T-helper 22 cell (primary cell): ENCODE measurements around the gene P3H1.

Experiments
- DNase-seq: peaks from one replicate; pipeline ENCODE4 v3.0.0-alpha.2; 2020; ENCODE audit warnings: low read depth

The P3H1 gene

DNA sequence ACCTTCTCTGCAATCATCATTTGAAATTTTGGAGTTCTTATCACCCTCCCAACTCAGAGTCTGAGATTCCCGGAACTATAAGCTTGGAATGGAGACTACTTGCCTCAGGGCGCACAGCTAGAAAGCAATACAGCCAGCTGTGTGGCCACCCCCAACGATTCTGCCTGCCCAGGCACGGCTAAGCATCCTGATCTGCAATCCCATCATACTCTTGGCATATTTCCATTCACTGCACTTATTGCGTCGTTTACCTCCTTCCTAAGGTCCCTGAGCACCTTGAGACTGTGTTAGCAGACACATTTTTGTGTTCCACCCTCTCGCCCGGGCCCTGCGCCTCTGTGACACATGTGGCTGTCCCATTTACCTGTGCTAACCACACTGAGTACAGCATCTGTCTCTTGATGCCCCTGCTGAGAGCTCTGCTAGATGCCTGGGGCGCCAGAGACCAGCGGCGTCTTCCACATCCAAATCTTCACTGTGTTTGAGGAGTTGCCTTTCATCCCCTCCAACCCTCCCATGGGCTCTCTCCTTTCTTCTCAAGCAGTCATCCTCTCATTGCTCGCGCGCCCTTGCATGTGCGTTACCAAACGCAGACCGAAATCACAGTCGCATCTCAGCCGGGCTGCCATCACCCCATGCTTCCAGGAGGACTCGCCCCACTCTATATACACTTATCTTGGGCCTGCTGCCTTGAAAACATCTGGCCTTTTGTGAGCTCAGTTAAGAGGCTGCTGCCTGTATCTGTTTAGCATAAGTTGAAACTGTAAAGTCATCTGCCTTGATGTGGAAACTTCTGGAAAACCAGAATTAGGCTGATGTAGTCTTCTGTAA is 23.3 kb downstream of the P3H1 start:
- DNase-seq = no peak

DNA sequence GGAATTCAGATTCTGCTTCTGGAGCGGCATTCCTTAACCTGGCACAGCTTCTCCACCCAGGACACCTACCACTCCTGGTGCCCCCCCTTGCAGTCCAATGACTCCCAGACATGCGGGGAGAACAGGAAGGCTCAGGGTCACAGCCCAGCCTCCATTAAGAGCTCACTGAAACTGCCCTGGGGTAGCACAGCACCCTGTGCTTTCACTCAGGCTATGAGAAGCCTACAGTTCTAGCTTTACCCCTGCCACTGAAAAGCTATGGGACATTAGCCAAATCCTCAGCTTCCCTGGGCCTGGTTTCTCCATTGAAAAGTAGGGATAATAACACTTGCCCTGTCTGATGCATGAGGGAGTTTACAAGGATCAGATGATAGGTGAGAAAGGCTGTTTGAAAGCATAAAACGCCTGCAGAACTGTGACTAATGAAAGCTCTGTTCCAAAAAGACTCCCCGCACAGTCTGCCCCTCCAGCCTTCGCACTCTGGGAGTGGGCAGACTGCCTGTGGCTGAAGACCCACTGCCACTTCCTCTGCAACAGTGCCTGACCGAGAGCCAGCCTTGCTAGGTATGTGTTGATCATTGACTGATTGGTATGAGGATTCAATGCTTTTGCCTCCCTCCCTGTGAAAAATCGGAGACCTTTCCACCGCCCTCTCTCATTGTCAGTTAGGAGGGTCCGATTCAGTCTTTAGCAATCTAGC is 24.1 kb downstream of the P3H1 start:
- no peak for DNase-seq

DNA sequence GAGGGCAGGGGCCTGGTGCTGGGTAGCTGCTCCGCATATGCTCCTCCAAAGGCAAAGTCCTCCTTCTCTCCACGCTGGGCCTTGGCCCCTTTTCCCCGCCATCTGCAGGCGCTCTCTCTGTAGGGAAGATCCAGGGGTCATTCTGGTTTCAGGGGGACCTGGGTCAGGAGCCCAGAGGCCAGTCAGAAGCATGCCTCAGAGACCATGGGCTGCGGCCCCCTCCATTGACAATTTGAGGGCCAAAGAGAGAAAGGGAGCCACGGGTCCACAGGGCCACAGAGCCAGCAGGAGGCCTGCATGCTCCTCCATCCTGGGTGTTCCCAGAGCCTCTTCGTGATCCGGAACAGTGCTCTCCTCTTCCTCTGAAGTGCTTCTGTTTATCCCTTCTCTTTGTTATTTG is 24.7 kb downstream of the P3H1 start:
- DNase-seq = no peak

DNA sequence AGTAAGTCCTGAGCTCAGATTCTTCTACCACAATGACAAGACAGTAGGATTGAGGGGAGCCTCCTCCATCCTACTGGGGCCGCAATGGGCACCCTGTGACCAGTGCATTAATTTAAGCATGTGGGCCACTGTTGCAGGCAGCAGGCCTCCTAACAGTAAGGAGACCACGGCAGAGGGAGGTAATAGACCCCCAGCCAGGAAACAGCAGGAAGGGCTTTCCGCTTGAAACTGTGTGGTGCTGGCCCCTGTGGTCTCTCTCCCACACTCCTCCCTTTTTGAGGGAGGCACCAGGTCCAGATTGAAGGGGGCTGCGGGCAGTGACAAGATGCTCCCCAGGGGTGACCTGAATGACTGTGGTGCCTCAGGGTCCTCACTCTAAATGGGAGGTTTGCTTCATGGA is 25.1 kb downstream of the P3H1 start:
- no peak for DNase-seq

DNA sequence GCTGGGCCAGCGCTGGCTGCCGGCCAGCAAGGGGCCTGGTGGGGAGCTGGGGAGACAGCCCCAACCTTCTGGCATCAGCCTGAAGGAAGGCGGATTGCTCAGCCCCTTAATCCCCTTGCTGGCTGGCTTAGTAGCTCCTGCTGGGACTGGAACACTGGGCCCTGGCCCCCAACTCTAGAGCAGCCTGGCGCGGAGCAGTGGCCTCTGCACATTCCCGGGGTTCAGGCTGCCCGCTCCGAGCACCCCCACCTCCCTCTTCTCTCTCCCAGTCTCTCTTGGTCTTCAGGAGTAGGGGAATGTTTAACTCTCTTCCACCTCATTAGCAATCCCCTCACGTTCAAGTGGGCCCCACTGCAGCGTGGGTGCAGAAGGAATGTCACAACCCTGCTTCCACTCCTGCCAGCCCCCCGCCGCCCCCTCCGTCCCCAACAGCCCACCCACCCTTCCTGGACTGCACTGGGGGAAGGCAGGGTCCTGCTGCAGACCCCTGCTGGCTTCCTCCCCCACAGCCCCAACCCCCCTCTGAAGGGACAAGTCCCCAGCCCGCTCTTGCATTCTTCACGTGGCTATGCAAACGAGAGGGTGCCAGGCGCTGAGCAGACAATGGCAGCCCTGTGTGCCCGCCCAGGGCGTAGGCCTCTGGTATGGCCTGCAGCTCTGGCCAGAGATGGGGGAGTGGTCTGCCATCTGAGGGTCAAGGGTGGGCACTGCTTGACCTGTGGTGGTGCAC is 25.8 kb downstream of the P3H1 start:
- DNase-seq = no peak

DNA sequence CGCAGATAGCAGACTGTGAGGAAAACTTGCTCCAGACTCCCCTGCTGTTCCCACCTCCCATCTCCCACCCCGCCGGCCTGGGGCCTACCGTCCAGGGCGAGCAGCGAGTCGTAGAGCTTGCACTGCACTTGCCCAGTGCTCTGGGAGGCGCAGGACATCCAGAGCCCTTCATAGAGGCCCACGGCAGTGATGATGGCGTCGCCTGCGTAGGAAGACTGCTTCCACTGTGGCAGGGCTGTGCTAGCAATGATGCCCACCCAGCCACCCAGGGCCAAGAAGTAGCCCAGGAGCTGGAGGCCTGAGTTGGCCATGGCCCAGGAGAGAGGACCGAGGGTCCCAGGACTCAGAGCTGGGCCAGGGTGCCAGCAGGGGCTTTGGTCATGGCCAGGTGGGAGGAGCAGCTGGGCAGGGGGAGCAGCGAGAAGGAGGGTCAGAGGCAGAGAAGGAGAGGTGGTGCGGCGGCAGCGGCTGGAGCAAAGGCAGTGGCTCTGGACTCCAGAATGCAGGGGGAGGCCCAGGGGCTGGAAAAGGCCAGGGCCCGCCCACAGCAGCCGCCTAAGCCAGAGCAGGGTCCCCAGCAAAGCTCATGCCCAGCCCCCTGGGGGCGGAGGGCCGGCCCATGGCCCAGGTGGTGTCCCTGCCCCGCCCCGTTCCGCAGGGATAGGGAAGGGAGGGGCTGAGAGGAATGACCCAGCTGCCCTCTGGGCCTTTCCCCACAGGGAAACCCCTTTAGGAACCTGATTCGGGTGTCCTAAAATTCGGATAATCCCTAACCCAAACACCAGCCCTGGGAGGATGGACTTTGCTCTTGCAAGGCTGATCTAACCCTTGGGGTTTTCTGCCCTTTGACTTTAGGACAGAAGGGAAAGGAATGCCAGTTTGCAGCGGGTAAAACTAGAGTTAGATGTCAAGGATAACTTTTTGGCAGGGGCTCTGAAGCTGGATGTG is 26.8 kb downstream of the P3H1 start, which contains the start of gene CLDN19:
Gene CLDN19 (minus strand): TSS at position 484 of the 948 bp plus-strand sequence. CDS start 173 bp downstream, at position 311.
- DNase-seq = no peak

DNA sequence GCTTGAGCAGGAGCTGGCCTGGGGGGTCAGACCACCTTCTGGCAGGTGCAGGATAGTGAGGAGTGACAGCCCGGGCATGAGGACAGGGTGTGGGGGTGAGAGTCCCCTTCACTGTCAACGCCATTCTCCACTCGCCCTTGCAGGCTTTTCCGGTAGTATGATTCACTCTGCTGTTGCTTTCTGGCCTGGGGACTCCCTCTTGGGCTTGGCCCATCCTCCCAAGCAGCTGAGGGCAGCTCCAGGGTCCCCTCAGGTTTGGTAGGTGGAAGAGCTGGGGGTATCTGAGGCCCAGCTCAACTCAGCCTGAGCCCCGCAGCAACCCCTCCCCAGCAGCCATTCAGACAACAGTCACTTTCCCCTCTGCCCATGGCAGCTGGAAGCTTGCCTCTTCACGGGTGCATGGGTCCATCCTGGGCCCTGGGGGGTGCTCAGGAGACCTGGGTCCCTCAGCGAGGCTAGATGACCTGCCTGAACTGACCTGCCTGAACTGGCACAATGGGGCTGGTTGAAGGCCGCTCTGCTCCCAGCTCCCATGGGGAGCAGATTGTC is 28.1 kb downstream of the P3H1 start:
- DNase-seq = no peak

DNA sequence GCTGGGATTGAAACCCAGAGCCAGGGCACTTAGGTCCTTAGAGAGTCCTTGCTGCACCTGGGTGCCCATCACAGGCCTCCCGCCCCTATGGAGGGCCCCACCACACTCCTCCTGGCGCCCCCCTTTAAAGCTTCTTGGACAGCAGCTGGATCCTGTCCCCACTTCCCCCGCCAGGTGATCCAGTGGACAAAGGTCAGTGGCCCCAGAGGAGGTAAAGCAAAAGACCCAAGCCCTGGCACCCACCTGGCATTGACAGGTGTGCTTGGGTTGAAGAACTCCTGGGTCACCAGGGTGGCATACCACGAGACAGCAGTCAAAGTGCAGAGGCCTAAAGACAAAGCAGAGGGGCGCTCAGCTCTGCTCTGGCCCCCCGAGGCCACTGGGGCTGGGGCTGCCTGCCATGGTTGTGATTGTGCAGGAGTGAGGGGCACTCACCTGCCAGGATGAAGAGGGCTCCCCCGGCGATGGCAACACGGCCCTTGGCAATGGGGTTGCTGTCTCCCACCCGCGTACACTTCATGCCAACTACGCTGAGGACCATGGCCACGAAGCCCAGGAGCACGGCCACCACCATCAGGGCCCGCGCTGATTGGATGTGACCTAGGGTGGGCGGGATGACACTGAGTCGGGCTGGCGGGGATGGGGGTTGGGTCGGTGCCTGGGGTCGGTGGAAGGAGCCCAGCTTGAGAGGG is 28.7 kb downstream of the P3H1 start:
- DNase-seq = no peak

DNA sequence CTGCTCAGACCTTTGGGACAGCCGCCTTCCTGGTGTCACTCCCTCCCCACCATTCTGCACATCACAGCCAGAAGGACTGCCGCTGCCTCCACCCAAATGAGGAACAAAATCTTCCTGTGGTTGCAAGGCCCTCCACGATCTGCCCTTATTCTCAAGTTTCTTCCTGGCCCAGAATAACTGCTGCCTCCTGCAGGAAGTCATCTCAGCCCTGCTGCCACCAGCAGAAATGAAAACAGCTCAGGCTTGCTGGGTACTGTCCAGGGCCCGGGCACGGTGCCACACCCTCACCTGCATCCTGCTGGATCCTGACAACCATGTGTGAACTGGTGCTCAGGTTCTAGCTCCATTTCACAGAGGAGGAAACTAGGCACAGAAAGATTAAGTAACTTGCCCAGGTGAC is 29.6 kb downstream of the P3H1 start:
- DNase-seq = no peak

DNA sequence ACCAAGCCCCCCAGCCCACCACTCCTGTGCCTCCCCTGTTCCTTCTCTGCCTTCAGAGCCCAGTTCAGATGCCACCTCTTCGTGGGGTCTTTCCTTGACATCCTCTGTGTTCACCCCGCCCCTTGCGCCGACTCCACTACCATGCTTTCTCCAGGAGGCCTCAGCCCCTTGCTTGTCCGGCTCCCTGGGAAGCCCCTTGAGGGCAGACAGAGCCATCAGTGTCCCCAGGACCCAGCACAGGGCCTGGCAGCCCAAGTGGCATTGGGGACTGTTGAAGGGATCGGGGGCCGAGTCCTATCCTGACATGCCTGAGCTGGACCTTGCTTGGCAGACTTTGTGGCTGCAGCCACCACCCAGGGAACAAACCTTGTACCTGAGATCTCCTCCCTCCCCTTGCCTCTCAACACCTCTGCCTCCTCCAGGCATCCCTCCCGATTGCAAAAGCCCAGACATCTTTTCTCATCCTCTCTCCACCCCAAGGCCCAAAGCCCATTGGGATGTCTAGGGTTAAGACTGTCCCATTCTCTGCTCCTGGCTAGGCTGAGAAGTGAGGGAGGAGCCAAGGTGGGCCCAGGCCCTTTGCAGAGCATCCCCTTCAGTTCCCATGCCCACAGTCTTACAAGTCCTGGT is 30.1 kb downstream of the P3H1 start:
- DNase-seq = no peak

DNA sequence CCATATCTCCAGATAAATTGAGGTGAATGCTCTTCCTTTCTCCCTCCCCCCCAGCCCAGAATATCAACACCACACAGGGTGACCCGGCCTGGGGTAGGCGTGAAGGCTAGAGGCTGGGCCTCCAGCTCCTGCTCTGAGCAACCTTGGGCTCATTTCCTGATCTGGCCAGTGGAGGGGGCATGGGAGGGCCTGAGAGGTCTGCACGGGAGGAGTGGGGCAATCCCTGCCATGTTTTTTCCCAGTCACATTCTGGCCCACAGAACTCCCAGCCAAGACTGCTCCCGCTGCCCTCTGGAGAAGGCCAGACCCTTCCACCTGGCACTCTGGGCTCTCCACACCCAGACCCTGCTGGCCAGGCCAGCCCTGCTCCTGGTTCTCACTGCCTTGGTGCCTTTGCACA is 30.7 kb downstream of the P3H1 start:
- DNase-seq = no peak

DNA sequence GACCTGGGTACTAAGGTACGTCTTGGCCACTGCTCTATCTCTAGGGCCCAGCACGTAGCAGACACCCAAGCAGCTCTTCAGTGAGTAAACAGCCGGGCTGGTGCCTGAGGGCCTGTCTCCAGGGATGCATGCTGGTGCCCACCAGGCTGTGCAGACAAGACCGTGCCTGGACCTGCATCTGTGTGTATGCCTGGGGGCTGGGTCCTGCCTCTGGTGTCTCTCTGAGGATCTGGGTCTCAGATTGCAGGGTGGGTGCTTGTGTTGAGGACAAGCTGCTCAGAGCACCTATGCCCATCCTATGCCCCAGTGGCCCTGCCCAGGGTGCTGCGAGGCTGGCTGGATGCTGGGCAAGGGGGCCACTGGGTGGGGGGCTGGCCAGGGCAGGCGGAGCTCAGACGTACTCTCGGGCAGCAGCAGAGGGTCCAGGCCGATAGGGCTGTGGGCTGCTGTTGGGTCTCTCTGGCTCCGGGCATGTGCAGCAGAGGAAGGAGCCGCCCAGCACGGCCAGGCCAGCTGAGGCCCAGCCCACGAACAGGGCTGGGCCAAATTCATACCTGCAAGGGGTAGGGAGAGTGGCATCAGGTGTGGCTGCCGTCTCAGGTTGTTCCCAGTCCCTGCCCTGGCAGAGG is 31.2 kb downstream of the P3H1 start:
- DNase-seq = no peak

DNA sequence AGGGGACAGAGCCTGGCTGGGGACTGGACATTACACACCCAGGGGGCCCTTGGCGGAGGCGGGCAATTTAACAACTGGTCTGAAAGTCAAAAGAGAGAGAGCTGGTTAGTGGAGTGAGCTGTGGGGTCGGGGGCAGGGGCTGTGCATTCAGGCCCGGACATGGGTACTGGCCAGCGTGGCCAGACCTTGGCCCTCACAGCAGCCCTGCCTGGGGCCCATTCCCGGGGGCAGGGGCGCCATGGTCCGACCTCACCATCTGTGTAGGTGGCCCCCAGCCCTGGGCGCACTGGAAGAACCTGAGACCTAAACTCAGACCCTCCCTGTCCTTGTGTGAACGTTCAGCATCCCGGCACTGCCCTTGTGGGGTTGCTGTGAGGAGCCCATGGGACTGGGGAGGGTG is 31.8 kb downstream of the P3H1 start:
- no peak for DNase-seq

DNA sequence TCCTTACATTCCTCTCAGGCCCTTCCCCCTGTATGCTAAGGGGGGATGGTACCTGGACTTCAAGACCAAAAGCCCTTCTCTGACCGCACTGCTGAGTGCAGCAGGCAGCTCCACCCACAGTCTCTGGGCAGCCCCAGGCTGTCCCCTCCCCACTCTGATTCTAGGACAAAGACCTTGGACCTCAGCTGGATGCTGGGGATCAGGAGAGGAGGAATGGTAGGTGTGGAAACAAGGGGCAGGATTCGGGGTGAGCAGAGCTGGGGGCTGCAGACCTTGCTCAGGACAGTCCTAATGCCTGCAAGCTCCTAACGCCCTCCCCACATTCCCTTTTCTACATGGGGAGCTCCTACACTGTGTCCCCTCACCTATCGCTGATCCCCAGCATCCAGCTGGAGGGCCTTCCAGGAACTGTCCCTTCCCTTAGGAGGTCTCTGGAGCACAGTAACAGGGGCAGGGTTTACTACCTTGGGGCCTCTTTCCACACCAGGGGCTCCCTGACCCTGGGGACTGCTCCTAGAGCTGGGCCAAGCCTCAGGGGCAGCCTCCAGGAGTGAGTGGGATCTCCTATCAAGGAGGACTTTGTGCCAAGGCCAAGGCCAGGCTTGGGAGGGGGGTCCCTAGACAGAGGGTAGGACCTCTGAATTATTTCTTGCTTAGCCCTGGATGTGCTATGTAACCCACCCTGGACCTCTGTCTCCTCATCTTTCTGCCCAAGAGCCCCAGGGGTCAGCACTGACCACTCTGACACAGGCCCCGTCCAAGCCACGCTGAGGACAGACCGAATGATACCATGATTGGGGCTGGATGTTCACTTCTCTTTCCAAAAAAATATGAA is 32.4 kb downstream of the P3H1 start:
- no peak for DNase-seq

DNA sequence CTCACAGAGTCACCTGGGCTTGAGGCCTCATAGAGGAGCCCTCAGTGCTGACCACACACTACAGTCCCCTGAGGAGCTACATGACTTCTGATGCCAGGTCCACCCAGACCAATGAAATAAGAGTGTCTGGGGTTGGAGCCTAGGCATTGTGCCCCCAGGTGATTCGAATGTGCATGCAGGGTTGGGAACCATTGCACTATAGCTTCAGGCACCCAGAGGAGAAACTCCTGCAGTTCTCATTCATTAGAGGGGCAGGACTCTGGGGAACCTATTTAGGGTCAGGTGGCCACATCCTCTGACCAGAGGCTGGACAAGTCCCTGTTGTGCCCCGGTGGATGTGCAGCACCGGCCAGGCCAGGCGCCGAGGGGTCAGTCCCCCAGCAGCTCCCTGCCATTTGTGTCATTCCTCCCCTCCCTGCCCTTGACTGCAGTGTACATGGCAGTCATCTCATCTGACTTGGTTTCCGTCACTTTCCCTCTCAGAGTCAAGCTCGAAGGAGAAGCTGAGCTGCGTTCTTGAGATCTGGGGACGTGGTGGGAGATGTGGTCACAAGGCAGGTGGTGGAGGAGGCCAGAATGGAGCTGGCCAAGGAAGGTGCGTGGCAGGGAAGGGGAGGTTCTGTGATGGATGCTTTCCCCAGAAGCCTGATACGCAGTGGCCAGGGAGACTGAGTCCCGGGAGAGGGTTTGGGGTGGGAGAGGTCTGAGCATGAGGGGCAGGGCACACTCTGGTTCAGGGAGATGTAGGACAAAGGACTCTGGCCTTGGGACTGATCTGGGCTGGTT is 33.2 kb downstream of the P3H1 start:
- no peak for DNase-seq

DNA sequence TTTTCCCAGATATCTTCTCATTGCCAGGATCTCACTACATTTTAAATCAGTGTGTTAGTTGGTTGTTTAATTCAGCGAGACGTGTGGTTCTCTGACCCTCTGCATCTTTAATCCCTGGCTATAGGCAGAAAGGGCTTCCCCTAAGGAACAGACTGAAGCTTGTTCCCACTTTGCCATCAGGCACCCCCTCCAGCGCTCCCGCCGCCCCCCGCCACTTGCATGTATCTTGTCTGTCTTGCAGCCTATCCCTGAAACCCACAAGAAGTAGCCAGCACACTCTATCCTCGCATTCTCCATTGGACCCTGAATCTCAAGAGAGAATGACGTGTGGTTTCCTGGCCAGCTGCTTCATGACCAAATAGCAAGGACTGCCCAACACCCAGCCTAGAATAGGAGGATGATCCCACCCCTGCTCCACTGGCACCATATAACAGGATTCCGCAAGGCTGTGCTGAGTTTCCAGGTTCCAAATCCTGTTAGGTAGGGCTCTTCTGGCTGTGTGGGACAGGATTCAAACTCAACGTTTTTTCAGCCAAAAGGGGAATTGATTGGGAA is 34.6 kb downstream of the P3H1 start:
- no peak for DNase-seq

DNA sequence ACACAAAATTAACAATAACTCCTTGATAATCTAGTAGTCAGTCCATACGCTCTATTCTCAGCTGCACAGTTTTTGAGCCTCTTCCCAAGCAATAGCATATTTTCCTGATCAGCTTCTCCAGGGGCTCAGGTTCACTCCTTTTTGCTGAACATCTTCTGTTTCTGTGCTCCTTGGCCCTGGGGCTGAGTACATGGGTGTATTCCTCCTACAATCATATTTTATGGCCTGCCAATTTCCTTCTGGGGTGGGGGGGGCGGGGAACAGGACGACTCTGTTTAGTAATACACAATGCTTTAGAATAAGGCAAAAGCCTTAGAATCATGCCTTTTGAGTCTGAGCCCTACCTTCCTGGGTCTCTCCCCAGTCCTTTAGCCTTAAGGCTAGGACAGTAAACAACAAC is 35.2 kb downstream of the P3H1 start:
- no peak for DNase-seq

DNA sequence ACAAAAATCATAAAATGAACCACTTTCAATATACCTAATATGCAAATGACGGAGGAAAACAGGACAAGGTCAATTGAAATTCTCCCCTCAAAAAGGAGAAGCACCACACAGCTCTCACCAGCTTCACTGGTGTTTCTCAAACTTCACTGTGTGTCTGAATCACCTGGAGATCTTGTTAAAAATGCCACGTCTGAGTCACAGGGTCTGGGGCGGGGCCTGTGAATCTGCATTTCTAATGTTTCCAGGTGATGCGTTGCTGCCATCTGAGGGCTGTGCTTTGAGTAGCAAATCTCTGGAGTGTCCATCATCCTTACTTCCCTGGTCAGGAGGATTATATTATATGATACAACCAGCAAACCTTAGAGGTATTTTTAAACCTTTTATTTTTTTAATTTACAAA is 35.8 kb downstream of the P3H1 start:
- no peak for DNase-seq
